ENCODE results near the gene ALG12.

The ALG12 gene

GRCh38 chr22:49957826-49958365, 39.7 kb upstream of the ALG12 start:
- DNase-seq (ENCODE audit: low spot score): no peak

GRCh38 chr22:49956914-49957825, 38.9 kb upstream of the ALG12 start:
- DNase-seq (ENCODE audit: low spot score): no peak

GRCh38 chr22:49956418-49956770, 38.2 kb upstream of the ALG12 start:
- DNase-seq (ENCODE audit: low spot score): no peak

- DNase-seq (ENCODE audit: low spot score): no peak
These were observed 37.6 kb upstream of the ALG12 start for GRCh38 chr22:49955581-49956417.

- no peak for DNase-seq (ENCODE audit: low spot score)
These were observed 36.8 kb upstream of the ALG12 start for GRCh38 chr22:49954991-49955580.

- no peak for DNase-seq (ENCODE audit: low spot score)
These were observed 36.1 kb upstream of the ALG12 start for GRCh38 chr22:49954354-49954753.

- no peak for DNase-seq (ENCODE audit: low spot score)
These were observed 35.6 kb upstream of the ALG12 start for GRCh38 chr22:49953680-49954344.

- DNase-seq (ENCODE audit: low spot score): no peak
These were observed 34.9 kb upstream of the ALG12 start for GRCh38 chr22:49953027-49953679.

- DNase-seq (ENCODE audit: low spot score): no peak
These were observed 34.0 kb upstream of the ALG12 start for GRCh38 chr22:49951986-49952896.

GRCh38 chr22:49951678-49951985, 33.4 kb upstream of the ALG12 start:
- no peak for DNase-seq (ENCODE audit: low spot score)

GRCh38 chr22:49951000-49951677, 32.9 kb upstream of the ALG12 start:
- no peak for DNase-seq (ENCODE audit: low spot score)

GRCh38 chr22:49950396-49950994, 32.3 kb upstream of the ALG12 start:
- DNase-seq (ENCODE audit: low spot score): no peak

GRCh38 chr22:49949914-49950292, 31.7 kb upstream of the ALG12 start:
- DNase-seq (ENCODE audit: low spot score): no peak

GRCh38 chr22:49948958-49949913, 31.0 kb upstream of the ALG12 start:
- peak; percentile 54 for DNase-seq (ENCODE audit: low spot score)

GRCh38 chr22:49948116-49948957, 30.1 kb upstream of the ALG12 start:
- DNase-seq (ENCODE audit: low spot score): no peak

GRCh38 chr22:49947296-49947622, 29.0 kb upstream of the ALG12 start:
- DNase-seq (ENCODE audit: low spot score): no peak

GRCh38 chr22:49946612-49947295, 28.5 kb upstream of the ALG12 start:
- DNase-seq (ENCODE audit: low spot score): no peak

Data from LoVo (cell line).